NCI-H2196 treated with DMSO at 0.1 percent for 48 hours (cell line): ENCODE data around the gene TMOD3.

Experiments
- DNase-seq: peaks from one replicate; lab custom pipeline; 2025; ENCODE audit not compliant: unreplicated experiment; lab: John Stamatoyannopoulos, UW

Gene TMOD3

DNA sequence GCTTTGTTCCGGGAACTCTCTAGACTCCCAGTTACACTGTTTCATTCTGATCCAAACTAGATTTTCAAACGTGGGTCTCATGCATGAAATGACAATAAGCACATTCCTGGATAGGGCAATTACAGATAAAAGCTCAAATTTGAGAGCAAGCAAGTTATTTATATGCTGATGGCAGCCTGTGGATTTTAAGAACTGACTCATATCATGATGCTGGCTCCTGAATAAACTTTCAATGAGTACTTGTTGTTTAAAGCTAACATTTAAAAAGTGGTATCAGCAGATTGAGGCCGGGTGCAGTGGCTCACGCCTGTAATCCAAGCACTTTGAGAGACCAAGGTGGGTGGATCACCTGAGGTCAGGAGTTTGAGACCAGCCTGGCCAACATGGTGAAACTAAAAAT lies 75.5 kb downstream of the TMOD3 start:
- DNase-seq: no peak

DNA sequence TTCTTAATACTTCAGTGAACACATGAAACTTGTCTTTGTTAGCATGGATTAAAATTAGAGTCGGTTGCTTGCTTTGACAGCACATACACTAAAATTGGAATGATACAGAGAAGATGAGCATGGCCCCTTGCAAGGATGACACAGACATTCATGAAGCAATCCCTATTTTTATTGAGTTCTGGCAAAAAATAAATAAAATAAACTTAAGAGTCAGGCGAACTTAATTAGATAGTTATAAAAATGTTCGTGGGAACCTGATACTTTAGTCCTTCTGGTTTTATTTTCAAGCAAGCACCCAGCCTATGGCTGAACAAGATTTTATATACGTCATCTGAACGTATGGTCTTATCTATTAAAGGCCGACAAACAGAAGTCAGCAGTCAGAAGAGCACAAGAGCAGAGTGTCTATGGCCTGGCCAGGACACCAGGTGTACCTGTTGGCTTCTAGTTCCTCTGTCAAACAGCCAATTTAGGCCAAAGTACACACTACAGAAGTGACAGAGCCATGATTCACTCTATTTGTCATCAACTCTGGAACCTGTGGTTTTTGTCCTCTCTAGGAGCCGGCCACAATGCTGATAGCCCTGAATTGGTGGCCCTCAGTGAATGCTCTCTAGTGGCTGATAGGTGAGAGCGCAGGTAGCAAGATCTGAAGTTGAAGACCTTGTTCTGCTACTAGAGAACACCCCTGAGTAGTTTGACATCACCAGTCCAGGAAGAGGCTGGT lies 77.8 kb downstream of the TMOD3 start:
- DNase-seq: peak; percentile 30

DNA sequence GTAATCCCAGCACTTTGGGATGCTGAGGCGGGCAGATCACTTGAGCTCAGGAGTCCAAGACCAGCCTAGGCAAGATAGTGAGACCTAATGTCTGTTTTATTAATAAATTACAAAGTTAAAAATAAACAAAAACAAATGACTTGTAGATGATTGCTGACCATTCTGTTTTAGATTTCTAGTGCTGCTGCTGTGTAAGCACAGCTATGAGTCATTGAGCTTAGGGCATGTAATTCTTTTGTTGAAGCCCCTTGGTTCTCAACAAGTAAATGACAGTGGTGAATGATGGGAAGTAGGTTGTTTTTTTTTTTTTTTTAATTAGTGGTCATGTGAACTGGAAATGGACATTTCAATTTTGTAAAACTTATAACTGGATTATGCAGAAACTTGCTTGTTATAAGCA lies 78.9 kb downstream of the TMOD3 start:
- DNase-seq: no peak

DNA sequence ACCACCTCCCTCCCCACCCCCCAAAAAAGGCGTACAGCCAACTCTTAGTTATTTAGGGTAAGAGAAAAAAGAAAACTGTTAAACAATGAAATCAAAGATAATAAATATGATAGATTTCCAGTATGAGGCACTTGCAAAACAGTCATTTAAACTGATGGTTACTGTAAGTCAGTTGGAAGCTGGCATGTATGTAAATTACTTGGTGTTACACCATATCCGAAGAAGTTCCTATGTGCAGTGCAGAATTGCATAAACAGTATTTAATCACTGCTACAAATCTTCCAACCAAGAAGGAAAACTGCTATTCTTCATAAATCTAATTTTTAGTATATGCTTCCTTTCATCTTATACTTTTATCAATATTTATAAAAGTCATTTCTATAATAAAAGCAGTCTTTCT lies 80.1 kb downstream of the TMOD3 start:
- no peak for DNase-seq

DNA sequence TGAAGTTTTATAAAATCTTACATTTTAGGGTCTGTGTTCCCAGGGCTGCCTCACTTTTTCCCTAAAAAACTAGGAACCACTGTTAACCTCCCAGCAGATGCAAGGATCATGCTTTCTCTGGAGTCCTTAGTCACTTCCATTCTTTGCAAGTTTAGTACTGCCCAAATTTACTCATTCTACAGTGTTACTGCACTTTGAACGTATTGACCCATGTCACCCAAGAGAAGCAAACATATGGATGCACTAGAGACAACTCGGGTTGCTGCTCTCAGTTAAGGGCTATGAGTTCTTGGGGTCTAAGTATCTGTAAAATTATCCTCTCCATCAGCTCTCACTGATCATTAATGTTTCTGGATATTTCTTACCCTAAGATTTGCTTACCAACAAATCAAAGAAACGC lies 83.1 kb downstream of the TMOD3 start:
- no peak for DNase-seq

DNA sequence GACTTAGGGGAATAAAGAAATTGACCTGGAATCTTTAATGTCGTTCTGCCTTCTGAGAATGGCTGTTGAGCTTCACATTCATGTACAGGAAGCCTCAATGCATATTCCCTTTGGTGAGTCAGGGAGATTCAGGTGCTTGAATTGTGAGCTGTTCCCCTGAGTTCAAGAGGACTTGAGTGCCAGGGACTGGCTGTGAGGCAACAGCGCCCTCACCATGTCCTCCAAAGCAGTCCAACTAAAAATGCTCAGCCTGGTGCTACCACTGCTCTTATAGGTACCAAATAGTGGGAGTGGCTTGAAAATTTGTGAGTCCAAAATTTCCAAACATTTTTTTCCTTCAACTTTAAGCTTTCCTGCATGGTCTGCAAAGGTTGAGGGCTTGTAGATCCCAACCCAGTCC lies 88.0 kb downstream of the TMOD3 start:
- DNase-seq: peak; percentile 17

DNA sequence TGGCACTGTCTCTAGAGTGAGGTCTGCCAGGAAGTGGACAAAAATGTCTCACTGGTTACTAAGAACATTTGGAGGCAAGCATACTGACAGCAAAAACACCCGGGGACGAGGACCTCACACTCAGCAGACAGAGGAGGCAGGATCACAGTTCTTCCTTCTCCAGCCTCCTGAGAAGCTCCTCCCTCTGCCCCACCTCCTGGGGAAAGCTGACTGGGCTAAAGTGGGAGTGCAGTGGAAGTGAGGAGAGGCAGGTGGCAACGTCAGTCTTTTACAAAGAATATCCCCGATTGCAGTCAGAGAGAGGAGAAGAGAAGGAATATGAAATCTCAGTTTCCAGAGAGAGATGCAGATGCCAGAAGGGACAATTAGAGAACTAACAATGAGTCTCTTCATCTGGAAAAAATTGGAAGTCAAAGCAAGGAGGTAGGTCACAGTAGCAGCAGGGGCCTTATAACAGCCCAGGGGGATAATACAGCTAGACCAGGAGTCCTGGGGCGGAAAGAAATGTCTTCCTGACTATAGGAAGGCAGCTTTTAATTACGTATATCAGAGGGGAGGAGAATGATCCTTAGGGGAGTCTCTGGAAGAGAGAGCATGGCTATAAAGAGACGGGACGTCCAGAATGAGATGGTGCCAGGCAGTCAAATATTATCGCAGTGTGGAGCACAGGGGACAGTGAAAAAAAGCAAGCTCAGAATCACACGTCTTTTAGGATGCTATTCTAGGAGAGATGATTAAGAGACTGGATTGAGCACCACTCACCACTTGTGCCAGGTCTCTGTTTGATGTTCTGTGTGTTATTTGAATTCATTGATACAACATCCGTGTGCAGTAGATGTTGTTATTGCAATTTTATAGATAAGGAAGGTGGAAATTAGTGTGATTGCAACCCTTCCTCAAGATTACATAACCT lies 95.0 kb downstream of the TMOD3 start:
- DNase-seq: no peak

DNA sequence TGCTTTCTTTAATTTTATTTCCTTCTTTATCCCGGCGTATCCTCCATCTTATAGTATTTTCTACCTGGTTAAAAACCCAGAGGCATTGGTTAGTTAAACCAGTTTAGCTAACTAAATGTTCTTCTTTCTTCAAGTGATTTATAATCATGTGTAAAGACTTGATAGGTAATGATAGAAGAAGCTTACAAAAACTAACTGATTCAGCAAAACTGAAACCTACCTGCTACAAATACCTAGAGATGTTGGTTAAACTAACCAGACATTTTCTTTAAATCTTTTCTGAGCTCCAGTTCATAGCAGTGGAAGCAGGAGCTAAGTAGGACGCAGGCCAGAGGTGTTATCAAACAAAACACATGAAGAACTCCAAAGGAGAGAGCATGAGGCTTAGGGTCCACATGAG lies 97.4 kb downstream of the TMOD3 start:
- no peak for DNase-seq

DNA sequence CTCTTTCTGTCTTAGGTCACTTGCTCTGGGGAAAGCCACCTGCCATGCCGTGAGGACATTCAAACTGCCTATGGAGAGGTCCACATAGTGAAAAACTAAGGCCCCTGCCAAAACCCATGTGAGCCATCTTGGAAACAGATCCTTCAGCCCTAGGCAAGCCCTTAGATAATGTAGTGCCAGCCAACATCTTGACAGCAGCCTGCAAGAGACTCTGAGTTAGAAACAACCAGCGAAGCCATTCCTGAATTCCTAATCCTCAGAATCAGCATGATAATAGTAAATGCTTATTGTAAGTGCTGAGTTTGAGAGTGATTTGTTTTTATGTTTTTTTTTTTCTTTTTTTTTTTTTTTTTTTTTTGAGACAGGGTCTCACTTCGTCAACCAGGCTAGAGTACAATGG lies 101.6 kb downstream of the TMOD3 start:
- DNase-seq: no peak

DNA sequence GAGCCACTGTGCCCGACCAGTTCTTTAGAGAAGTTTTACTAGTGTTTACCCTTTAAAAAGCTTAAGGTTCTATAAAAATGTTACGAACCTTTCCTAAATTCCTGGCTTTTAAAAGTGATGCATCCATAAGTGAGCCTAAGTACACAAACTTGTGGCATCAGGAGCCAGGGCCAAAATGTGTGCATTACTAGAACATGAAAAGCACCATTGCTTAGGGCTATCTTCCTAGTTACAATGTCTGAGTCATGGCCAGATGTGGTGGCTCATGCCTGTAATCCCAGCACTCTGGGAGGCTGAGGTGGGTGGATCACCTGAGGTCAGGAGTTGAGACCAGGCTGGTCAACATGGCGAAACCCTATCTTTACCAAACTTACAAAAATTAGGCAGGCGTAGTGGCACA lies 102.2 kb downstream of the TMOD3 start:
- DNase-seq: no peak

DNA sequence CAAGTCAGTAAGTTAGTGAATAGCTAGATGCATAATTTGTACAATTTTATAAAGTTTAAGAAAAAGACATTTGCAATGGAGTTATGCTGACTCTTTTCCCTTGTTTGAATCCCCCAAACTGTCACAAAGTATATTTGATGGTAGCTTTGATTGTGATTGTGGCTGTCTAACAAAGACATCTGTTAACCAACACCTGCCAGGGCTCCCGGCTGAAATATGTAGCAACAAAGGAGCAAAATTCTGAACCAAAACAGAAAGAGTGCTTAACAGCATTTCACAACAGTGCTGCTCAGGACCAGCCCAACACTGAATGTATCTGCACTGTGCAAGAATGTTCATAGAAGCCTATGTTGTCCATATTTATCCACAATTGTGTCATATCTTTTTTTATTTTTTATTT lies 102.7 kb downstream of the TMOD3 start:
- no peak for DNase-seq

DNA sequence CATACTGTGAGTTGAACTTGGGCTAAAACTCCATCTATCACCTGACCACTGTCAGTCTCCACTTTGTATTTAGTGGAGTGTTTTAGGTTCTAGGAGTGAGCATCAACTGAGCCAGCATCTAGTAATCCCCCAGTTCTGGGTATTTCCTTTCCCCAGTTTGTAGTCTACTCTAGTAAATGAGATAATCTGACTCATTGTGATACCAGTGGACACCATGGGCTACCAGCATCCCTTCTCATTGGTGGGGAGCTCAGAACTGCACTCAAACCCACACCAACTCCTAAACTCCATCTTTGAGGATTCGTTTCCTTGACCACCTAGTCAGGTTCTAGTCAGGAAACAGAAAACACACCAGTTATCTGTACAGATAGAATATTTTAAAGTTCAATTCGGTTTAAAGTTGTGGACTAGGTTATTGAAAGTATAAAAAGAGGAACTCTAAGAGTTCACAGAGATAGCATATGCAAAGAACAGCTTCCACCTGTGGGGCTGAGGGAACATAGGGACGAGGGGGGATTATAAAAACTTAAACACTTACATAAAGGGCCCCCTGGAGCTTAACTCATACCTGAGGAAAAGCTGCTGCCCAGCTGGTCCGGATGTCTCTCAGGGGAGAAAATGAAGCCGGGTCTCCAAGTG lies 106.1 kb downstream of the TMOD3 start:
- DNase-seq: no peak

DNA sequence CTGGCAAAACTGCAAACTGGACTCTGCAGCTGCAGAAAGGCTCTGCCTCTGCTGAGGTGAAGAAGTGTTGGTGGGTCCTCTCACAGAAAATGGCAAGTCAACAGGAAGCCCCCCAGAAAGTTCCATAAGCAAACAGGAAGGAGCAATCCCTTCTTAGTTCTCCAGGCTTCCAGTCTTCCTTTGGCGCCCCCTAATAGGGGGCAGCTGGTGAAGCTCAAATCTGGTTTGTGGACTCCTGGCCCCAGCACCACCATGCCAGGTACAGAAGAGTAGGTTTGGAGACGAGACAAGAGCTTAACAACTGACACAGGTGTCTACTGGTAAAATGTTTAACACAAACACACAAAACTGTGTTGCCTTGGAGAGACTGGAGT lies 106.6 kb downstream of the TMOD3 start:
- no peak for DNase-seq

DNA sequence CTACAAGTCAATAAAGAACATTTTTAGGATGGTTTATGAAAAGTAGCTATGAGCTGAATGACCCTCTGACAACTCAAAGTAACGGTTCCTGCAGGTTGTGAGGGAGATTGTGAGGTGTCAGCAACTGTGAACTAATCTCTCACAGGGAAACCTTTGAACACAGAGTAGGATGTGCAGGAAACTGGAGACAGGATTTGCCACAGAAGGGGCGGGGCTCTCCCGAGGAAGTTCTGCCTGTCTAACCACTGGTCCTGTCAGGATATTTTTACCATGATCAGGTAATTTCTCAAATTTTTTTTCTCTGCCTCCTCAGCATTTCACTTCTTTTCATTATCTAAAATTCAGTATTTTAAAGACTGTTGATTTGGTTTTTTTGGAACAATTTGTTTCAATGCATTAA lies 108.8 kb downstream of the TMOD3 start:
- no peak for DNase-seq

DNA sequence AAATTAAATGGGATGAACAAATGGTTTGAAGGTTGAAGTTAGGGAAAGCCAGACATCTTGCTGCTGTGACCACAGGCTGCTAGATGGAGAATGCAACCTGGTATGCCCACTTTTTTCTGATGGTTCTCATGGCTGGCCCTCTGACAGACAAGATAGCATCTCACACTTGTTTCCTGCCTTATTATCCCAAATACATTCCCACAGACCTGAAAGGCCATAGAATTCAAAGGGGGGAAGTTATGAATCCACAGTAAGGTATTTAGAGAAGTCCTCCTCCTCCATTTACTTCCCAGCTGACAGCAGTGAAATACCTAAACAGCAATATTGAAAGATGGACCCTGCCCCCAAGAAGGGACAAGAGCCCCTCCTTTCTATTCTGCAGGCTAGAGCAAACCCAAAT lies 109.8 kb downstream of the TMOD3 start:
- DNase-seq: no peak

DNA sequence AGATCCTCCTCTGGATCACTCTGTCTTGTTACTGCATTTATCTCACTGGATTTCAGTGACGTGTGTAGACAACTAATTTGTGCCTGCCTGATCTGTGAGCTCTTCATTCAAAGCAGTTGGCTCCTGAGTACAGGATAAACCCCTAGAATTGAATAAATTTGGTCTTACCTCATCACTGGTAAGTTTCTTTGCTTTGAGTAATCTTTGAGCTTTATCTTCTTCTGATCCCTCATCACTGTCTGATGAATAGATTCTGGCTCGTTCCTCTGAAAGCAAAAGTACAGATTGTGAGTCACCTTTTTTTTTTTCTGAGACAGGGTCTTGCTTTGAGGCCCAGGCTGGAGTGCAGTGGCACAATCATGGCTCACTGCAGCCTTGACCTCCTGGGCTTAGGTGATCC lies 117.7 kb downstream of the TMOD3 start:
- no peak for DNase-seq

DNA sequence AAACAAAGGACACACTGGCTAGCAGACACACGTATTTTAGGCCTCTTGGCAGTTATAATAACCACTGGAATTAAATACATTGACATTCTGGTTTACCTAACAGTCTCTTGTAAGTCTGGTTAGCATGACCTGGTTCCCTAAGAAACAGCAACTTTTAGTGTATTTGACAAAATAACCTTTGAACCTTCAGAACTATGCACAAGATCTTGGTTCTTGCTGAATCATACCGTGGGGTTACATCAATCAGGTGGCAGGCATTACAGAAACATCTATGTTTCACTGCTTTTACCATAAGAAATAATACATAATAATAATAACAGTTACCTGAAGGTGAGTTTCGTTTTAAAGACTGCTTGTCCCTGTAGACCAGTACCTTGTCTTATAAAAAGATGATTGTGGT lies 123.4 kb downstream of the TMOD3 start:
- no peak for DNase-seq

DNA sequence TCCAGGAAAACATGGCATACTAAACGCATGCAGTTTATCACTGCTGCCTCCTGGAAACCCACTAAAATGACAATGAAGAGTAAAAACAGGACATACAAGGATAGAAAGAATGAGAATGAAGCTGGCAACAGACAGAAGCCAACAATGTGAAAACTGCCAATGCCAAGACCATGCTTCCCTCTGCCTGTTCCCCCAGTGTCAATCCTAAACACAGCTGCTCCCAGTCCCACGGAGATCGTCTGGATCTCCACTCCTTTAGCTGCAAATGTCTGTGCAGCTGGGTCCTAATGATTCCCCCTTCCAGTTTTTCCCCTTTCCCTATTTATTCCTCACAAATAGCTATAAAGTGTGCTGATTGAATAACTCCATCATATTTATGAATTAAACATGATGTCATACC lies 126.1 kb downstream of the TMOD3 start:
- DNase-seq: no peak
